Measurements from ENCODE around the gene KCNIP1.

DNA sequence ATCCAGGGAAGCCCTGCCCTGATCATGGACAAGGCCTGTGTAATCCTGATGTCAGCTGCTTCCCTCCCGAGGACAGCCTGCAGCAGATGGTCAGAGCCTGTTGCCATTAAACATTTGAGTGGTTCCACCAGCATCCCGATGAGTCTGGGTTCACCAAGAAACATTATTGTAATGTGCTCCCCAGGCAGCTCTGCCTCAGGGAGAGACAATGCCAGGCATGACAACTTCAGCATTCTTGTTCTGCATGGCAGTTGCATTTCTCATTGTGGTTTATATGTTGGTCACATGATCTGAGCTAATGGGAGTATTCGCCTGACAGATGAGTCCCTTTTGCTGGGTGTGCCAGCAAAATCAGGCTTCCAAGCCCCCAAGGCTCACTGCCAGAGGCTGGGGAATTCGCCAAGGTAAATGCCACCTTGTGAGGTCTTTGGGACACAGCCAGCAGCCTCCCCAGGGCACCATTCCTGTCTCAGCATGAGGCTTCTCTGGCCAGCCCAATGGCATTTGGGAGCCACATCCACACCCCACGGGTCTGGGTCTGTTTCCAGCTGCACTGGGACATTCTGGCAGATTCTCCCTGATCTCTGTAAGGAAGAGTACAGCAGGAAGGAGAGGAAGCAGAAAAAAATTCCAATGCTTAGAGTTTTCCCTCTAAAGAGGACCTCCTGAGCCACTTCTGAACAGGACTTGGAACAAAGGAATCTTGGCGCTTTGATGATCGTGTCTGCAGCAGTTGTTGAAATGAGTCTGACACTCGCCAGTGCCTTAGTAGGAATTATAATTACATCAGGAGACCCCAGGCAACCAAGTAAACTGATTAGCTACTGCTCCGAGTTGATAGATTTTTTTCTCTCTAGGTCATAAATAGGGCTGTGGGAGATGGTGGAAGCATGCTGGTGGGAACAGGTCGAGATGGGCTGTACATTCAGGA, 18.7 kb downstream of the KCNIP1 start:
- TF ChIP-seq CTCF (IDR thresholded peaks at IDR 0.05; ENCODE audit: insufficient read depth, low read length) (no peak), POLR2AphosphoS5 (IDR thresholded peaks at IDR 0.05; ENCODE audit: low read depth) (no peak)

All from HL-60 (cell line).